ENCODE data around the gene TDP1. TPM values are rescaled to one million over a fixed set of nuclear protein-coding genes. Genes with fewer than 3 reads are reported as not detected.

TDP1 gene
- total RNA-seq, 1 donor from 2014 or later: 10.8 TPM

- H3K9me3 ChIP-seq: no peaks in the 10 kb centered on the region
- no peak overlapping the region for H3K4me3 ChIP-seq
- H3K4me1 ChIP-seq: peaks cover 4% of the 10 kb centered on the region
- no peaks in the 10 kb centered on the region for H3K27me3 ChIP-seq
- peak in 1 of 2 donors; percentile 40 for DNase-seq (ENCODE audit: extremely low spot score in 2 of 2)
- intact Hi-C loops (cut with DNase I): no loop called here
- no peaks in the 10 kb centered on the region for H3K36me3 ChIP-seq
- H3K27ac ChIP-seq: no peak overlapping the region
- no peak for TF ChIP-seq POLR2AphosphoS5 (IDR thresholded peaks at IDR 0.05; ENCODE audit: insufficient read depth in 1 of 2, low read depth in 1 of 2)
- no peak for TF ChIP-seq POLR2A (IDR thresholded peaks at IDR 0.05)
- TF ChIP-seq CTCF (IDR thresholded peaks at IDR 0.05): no peak
Observed at GRCh38 chr14:90093942-90094595, 138.3 kb downstream of the TDP1 start.

Other genes with a start within 250 kb of the TDP1 start
- gene EFCAB11, start 1.2 kb upstream of the TDP1 start, total RNA-seq: 9.6 TPM
- gene KCNK13, start 106.1 kb downstream of the TDP1 start, total RNA-seq: not detected

All from vagina (tissue), 2 donors.